Amniotic epithelial cell (primary cell): ENCODE results near the gene CD46.

Source experiments
- DNase-seq: peaks from one replicate; pipeline ENCODE4 v3.0.0-alpha.2; 2010; ENCODE audit warnings: low read depth

Gene CD46

GRCh38 chr1:207814469-207814868, 62.6 kb downstream of the CD46 start:
- no peak for DNase-seq

GRCh38 chr1:207815466-207815865, 63.6 kb downstream of the CD46 start:
- DNase-seq = no peak

- peak; percentile 44 for DNase-seq
Measured at GRCh38 chr1:207815913-207816291, 64.0 kb downstream of the CD46 start.

- DNase-seq = no peak
Measured at GRCh38 chr1:207817166-207817565, 65.3 kb downstream of the CD46 start.

GRCh38 chr1:207817778-207818751, 66.2 kb downstream of the CD46 start:
- DNase-seq = no peak

GRCh38 chr1:207818971-207819451, 67.2 kb downstream of the CD46 start:
- DNase-seq = no peak

- no peak for DNase-seq
Measured at GRCh38 chr1:207820568-207821463, 69.0 kb downstream of the CD46 start.

GRCh38 chr1:207821464-207822045, 69.7 kb downstream of the CD46 start:
- no peak for DNase-seq

- no peak for DNase-seq
Measured at GRCh38 chr1:207822124-207822601, 70.3 kb downstream of the CD46 start.

GRCh38 chr1:207822602-207823451, 71.0 kb downstream of the CD46 start:
- peak; percentile 77 for DNase-seq

- DNase-seq = no peak
Measured at GRCh38 chr1:207823531-207823879, 71.7 kb downstream of the CD46 start.

GRCh38 chr1:207823880-207824566, 72.2 kb downstream of the CD46 start:
- peak; percentile 99 for DNase-seq

GRCh38 chr1:207824691-207825408, 73.0 kb downstream of the CD46 start:
- peak; percentile 82 for DNase-seq

- DNase-seq = no peak
Measured at GRCh38 chr1:207825409-207825695, 73.5 kb downstream of the CD46 start.

GRCh38 chr1:207825719-207826556, 74.1 kb downstream of the CD46 start:
- peak; percentile 95 for DNase-seq

GRCh38 chr1:207826557-207827487, 75.0 kb downstream of the CD46 start:
- DNase-seq = peak; percentile 55

- DNase-seq = no peak
Measured at GRCh38 chr1:207827488-207827830, 75.6 kb downstream of the CD46 start.

- no peak for DNase-seq
Measured at GRCh38 chr1:207828046-207828445, 76.2 kb downstream of the CD46 start.
